GM21390 (cell line): ENCODE results near the gene ANO2.

Source experiments
- ATAC-seq: cut with Tn5 transposase; IDR thresholded peaks from one replicate; pipeline ENCODE4 v1.9.1; 2021; ENCODE audit not compliant: unreplicated experiment

The ANO2 gene

DNA sequence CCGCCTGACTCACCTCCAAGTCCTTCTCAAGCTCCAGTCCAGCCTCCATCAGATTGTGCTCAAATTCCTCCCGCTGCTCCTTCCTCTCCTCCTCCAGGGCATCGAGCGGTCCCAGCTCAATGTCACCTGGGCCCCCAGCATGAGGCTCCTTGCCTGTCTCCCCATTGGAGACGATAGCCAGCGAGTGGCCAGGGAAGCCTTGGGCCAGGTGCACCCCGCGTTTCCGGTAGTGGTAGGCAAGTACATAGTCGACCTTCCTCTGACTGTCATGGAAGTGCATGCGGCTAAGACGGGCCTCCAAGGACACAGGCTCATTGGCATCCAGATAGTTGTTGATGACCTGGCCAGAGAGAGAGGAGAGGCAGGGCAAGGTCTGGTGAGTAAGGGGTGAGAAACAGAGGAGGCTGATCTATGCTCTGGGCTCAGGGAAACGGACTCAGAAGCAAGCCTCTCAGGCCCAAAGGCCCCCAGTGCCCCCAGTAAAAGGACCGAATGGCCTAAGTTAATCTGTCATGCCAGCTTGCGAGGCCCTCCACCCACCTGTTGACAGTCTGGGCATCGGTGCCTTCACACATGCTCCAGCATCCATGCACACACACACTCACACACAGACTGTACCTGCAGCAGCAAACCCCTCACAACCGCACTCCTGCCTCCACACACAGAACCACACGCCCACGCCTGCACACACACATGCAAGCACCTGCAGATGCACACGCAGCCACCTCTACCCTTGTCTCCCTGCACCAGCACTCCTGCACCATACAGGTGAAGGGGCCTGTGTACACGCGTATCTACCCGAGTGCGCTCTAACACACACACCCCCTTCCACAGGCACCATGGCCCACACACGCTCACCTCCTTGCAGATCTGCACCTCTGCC lies 23.8 kb downstream of the ANO2 start:
- no peak for ATAC-seq

DNA sequence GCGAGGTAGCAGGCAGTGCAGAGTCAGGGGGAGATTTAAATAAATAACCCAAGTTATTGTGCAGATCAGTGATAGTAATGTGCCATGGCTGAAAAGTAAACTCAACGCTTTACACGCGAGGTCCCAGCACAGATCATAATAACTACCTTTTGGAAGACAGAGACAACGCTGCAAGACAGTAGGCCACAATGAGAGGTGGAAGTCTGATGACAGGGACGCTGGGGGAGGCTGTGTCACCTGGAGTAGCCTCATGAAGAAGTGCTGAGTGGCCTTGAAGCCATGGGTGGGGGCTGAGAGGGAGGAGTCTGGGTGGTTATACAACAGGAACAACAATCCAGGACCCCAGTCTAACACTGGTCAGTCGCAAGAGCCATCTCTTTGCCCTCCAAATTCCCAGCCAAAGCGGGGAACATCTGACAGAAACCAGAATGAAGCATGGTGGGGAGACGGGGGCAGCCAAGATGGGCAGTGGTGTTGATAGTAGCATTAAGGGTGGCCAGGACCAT lies 28.2 kb downstream of the ANO2 start:
- no peak for ATAC-seq

DNA sequence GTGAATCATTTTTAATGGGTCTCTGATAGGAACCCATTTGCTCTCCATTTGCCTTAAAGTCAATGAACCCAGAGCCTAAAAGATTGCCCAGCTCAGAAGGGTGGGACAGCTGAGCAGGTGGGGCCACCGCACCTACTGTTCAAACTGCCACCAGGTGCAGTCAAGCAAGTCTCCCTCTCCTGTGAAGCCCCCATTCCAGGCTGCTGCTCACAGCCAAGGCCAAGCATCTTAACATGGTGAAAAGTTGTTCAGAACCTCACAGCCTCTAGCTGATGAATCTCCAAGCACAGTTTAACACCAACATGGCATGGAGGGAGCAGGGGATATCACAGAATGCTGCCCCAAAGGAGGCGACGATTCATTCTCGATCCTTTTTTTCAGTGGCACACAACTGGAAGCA lies 29.5 kb downstream of the ANO2 start:
- no peak for ATAC-seq

DNA sequence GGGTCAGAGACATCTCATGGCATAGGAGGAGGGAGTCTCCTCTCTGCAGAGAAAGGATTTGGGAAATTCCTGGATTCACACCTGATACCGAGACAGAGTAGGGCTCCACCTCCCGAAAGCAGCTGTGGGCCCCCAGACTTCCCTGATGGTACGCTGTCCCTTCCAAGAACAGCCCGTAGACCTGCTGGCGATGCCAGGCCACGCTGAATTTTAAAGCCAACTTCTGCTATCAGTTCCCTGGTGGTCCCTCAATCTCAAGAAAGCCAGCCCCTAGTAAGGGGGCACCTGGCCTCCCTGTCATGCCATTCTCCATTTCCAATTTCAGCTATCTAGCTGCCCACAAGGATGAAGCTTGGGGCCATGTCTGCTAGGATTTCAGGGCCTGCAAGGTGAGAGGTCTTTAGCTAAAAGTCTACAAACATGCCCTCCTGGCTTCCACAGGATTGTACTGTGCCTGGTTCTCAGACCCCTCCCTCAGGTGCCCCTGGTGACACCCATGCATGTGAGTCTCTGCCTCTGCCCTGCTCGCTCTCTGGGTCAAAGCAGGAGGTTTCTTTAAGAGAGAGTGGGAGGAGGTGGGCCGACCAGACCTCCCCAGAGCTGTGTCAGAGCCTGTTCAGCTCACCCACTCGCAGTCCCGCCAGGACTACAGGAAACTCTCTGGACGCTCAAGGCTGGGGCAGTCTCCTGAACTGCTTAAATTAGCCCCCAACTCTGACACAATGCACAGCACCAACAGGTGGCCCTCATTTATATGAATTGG lies 30.5 kb downstream of the ANO2 start:
- ATAC-seq = no peak

DNA sequence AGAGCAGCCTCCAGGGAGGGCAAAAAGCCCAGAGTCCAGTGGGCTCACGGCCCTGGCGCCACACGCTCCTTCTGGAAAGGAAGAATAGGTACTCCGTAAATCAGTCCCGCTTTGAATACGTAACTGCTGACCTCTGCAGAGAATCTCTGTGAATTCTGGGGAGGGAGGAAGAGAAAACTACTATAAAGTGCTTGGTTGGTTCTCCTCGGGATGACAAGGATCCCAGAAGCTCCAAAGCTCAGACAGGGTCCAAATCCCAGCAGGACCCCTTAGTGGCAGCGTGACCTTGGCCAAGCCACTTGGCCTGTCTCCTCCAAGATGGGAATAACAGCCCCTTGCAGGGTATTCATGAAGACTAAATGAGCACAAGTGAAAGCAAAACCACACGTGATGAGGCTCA lies 31.7 kb downstream of the ANO2 start:
- no peak for ATAC-seq

DNA sequence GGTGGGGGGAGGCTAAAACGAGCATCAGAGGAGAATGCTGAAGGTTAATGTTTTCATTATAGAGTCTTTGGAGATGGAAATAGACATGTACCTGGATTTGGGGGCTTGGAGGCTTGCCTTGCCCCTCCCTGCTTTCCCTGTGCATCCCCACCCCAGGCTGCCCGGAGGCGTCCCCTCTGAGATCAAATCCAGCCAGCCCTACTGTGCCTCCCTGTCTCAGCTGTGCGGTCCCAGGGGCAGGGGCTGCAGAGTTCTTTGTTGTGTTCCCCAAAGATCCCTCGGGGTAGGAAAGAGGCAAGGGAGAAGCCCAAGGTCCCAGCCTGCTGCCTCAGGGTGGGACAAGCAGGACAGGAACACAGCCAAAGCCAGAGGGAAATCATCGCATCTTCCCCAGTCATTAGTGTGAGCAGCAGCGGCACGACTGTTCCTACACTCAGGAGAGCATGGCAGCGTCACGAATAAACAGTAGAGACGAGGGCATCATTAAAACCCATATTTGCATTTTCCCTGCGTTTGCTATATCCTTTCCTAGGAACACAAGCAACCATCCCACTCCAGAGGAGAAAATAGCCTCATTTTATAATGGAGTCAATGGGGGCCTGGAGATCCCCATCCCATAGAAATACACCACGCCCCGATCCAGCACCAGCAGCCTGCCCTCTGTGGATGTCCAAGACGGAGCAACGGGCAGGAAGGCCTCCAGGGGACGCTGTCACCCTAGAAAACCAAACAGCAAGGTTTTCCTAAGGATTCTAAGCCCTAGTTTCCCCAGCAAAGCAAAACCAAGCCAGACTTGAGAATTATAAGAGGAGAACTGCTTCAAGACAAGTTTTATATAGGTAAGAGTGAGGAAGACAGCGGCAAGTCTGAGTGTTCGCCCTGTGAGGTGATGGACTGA lies 32.4 kb downstream of the ANO2 start:
- no peak for ATAC-seq

DNA sequence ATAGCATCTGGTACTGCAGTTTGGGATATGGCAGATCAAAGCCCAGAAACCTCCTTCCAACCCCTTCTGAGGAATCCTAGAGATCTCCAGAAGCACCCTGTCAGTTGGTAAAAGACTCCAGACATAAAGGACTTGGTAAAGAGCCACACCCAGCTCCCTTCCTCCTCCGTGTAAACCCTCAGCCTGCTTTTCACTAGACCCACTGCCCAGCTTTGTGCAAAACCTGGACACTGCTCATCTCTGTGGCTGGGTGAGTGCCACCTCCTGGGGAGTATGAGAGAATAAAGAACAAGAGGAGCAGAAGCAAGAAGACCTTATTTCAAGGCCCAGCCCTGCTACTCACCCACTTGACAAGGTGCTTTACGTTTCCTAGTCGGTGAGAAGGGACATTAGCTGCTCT lies 33.0 kb downstream of the ANO2 start:
- no peak for ATAC-seq

DNA sequence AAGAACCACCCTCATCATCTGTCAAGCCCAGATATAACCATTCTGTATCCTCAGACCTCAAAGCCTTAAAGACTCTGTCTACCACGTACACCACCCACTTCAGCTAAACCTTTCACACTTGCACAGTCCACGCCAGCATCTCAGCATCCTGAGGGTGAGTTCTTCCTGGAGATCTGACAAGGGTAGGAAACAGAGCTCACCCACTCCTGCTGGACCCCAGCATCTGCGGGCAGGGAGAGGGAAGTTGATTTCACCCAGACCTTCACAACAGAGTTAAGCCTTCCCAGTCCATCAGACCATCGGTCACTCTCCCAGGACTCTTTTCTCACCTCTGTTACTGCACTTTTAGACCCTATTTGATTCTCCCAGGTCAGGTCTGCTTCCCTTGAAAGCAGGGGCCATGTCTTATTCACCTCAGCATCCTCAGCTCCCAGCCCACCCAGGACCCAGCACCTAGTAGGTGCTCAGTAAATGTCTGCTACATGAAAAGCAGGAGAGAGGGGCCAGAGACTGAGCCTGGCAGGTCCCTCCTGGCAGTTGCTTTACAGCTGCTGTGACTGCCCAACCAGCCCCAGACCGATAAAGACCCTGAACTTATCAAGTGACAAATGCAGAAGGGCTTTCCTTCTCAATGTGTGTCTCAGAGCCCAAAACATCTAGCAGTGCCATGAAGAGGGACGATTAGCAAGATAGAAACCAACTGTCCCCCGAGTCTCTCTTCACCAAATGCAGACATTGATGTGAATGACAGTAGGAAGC lies 34.1 kb downstream of the ANO2 start:
- ATAC-seq = no peak

DNA sequence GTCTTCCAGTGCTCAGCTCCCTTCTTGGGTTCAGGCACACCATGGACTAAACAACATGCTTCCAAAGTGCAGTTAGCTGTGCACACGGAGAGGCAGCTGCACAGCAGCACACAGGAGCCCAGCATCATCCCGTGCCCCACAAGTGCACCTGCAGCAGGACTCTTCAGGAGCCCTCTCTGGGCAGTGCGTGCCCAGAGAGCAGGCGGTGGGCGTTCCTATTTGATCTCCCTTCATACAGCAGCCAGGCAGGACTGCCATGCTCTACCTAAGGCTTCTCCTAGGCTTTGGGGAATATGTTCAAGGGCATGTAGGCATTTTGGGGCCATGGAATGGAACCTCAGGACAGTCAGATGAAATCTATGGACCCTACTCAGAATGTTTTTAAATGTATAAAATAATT lies 35.5 kb downstream of the ANO2 start:
- ATAC-seq = no peak

DNA sequence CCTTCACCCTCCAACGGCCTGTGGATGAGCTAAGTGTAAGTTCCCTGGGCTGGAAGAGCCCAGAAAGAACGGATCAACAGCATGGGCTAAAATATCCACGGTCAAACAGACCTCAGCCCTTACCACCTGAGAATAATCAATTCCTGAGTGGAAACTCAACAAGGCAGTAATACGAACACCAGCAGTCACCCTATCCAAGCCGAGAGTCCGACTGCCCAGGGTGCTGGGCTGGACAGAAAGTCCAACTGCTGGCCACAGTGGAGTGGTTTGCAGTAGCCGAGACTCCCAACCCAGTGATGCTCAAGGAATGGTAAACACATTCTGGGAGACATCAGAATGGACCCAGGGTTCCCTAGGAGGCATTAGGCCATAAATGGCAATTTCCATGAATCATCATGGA lies 36.8 kb downstream of the ANO2 start:
- no peak for ATAC-seq

DNA sequence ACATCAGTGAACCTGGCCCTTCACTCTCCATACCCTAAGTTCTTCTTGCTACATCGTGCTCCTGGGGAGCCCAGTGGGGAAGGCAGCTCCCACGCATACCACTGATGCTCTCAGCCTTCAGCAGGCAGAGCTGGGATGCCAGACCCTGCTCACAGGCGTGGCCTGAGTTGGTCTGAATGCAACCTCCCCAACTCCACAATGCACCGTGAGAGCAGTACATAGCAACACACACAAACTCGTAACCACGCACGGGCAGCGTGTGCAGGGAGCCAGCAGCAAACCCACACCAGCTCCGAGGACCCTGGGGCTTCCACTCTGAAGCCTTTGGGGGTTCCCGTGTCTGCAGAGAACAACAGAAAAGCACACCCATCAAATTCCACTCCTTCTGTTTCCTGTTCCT lies 37.3 kb downstream of the ANO2 start:
- ATAC-seq = no peak

DNA sequence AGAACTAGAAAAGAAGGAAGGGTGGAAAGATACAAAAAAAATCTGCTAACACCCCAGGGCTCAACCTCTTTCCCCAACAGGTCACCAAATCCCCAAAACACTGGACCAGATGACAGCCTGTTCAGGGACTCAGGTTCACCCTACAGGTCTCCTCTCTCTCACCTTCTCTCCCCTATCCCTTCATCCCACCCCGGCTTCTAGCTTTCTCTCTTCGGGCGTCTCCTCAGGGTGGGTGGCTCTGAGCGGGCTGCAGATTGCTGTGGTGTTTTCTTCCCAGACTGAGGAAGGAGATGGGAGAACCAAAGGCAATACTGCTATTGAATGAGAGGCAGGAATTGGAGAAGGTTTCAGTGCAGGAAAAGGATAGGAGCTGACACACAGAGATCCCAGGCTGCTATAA lies 39.3 kb downstream of the ANO2 start:
- ATAC-seq = no peak

DNA sequence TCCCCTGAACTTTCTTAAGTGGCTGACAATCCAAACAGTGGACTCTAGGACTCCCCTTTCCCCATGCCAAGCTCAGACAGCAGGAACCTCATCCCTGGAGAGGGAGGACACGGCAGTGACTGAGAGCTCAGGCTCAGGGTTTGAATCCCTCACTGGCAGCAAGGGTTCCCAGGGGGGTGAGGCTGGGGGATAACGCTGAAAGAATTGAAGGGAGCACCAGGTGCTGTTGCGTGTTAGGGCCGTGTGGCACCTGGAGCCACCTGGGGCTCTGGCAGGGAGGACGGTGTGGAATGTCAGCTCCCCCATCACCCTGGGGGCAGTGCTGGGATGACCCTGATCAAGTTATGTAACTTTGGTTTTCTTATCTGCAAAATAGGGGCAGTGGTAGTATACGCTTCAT lies 40.1 kb downstream of the ANO2 start:
- ATAC-seq = no peak

DNA sequence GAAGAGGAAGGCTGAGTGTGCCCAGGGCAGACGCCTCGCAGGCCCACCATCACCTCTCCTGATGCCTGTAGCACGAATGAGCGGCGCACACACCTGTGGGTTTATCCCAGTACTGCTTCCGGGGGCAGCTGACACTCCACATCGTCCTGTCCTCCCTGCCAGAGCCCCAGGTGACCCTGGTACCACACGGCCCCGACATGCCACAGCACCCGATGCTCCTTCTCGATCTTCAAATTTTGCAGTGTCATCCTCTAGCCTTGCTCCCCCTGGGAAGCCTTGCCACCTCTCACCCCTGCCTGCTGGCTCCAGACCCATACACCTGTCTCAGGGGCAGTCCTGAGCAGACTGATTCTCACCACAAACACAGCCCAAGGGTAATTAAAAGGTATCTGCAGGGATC lies 40.6 kb downstream of the ANO2 start:
- ATAC-seq = no peak

DNA sequence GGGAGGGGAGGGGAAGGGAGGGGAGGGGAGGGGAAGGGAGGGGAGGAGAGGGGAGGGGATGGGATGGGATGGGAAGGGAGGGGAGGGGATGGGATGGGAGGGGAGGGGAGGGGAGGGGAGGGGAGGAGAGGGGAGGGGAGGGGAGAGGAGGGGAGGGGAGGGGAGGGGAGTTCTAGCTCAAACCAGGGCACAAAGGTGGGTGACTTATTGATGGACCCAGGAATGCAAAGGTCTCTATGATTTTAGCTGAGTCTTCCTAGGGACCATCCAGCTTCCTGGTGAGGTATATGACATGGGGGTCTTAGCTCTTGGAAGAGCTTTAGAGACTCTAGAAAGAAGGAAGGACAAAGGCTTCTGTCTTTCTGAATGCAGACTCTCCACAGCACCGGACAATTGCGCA lies 42.3 kb downstream of the ANO2 start:
- ATAC-seq = no peak

DNA sequence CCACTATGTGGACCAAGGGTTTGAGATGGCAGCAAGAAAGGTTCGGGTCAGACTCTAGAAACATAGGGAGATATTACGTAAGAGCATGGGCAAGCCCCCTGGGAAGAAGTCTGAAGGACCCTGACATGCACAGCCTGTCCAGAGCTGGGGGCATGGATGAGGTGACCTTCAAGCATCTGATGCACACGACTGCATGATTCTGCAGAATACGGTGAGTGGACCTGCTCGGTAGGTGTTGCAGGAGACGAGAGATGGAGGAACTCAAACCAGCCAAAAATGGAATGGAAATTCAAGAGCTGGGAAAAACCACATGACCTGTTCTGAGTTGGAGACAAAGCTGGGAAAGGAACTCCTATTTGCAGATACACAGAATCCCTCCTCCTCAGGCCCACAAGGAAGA lies 43.6 kb downstream of the ANO2 start:
- ATAC-seq = no peak

DNA sequence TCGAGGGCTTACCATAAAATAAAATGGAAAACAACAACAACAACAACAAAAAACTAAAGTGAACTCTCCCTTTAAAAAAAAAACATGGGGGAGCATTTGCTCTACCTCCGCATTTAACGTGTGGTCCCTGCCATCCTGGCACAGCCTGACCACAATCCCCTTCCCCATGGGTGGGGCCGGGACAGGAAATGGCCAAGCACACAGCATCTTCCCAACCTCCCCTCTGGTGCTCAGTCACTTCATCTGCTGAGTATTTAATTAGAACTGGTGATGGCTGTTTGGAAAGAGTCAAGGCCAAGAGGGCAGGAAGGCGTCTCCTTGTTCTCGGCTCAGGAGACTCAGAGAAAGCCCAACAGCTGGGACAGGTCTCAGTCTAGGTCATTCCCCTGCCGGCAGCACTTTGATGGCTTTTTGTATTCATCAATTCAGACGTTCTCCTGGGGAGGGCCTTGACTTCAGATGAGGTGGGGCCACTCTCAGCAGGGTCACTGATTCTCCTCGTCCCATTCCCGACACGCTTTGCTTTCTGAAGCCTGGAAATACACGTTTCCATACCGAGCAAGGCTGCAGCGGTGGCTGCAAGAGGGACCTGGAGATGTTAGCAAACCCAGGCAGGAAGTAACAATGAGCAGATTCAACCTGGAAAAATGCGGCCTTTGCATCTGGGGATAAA lies 44.4 kb downstream of the ANO2 start:
- ATAC-seq = no peak

DNA sequence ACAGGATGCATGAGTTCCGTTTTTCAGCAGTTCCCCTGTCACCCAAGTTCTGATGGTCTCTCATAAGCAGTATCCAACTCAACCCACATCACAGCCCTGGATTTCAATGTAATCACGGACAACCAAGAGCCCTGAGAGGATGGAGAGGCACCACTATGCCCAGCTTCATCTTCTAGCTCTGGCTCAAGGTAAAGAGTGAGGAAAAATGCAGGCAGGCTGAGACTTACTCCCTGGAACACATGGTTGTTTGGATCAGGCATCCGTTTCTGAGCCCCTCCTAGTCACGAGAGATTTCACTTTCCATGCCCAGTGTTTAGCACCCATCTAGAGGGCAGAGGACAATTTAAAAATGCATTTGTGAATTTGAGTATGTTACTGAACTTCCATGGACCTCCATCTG lies 45.0 kb downstream of the ANO2 start:
- no peak for ATAC-seq

DNA sequence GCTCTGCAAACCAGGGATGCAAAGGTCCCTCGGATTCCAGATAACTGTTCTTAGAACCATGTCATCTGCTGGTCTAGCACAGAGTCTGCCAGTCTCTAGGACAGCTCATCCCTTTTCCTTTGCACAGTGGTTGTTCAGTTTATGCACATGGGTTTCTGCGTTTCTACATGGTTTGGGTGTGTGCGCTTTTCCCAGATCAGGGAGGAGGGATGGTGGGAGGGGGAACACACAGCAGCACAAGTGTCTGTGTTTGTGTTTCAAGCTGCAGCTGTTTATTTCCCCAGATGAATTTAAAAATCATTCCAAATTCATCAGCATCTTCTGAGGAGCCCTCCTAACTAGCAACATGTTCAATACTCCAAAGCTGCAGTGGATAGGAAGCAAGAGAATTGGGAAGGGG lies 45.4 kb downstream of the ANO2 start:
- no peak for ATAC-seq

DNA sequence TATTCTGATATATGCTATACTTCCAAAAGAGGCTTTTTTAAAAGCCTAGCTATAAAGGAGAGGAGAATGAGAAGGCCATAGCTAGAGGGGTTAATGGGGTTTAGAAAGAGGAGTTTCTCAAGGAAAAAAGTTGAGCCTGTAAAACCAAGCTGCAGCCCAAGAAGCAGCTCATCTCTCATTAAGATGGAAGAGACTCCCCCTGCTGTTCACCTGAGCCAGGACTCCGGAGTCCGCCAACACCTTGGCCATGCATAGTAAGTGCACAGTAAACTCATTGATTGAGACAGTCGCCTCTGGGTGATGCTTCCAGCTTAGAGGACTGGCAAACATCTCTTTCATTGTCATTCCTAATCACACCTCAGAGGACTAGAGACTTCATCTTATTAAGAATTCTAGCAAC lies 46.2 kb downstream of the ANO2 start:
- no peak for ATAC-seq
